AG04449 (cell line): ENCODE data around the gene KDM6A.
"Not testable (repeated sequence)": the region's sequence is repeated elsewhere in the genome, so short reads cannot be mapped to it uniquely, and the experiment has no call there.

Experiments
- CTCF ChIA-PET: fragments of 350-600 bp; formaldehyde crosslinking; extraction: SDS; loops from one replicate; lab custom pipeline; 2021; ENCODE audit warnings: antibody characterized with exemption; lab: Yijun Ruan, JAX
- POLR2A ChIA-PET: fragments of 400-600, 350-600 bp; formaldehyde crosslinking; extraction: SDS; loops from one replicate; lab custom pipeline; 2020; ENCODE audit warnings: antibody characterized with exemption, inconsistent platforms; lab: Yijun Ruan, JAX
- DNase-seq: peaks from one replicate; pipeline ENCODE4 v3.0.0-alpha.2; 2010; ENCODE audit warnings: low read depth, low spot score
- H3K4me3 ChIP-seq: 2 replicates; pipeline ENCODE4 v1.5.1; 2011; ENCODE audit warnings: low read depth, mild to moderate bottlenecking, control low read depth, low read length
- CTCF ChIP-seq: IDR thresholded peaks from one replicate; pipeline ENCODE4 v1.5.1; 2011; ENCODE audit warnings: mild to moderate bottlenecking, moderate library complexity, low read length, control low read depth, inconsistent platforms; ENCODE audit not compliant: insufficient read depth; ENCODE audit errors: missing control alignments

KDM6A gene

GRCh38 chrX:44931441-44931973, 58.5 kb downstream of the KDM6A start:
- no peak overlapping the region for H3K4me3 ChIP-seq
- no peak for TF ChIP-seq CTCF
- POLR2A ChIA-PET: no interaction called here
- CTCF ChIA-PET: no interaction called here
- no peak for DNase-seq

DNA sequence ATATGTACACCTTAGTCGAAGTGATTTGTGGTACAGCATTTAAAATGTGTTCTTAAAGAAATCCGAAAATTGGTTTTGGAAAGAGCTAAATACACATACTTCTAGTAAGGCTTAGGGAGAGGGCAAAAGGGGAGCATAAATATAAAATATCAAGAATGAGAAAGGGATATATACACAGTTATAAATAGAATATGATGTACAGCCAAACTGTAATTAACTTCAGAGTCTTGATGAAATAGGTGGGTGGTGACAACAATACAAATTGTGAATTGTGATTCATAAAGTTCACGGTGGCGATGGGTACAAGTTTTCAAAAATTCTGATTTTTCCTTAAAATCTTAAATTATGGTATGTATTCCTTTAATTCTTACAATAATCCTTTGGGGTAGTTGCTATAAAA, 62.2 kb downstream of the KDM6A start:
- ChIA-PET CTCF (no interaction called here), POLR2A (no interaction called here)
- no peak for DNase-seq
- no peak for TF ChIP-seq CTCF
- no peak overlapping the region for H3K4me3 ChIP-seq

- POLR2A ChIA-PET: no interaction called here
- H3K4me3 ChIP-seq: no peak overlapping the region
- CTCF ChIA-PET: no interaction called here
- TF ChIP-seq CTCF: no peak
- no peak for DNase-seq
These were observed 62.7 kb downstream of the KDM6A start for GRCh38 chrX:44935640-44936039.

- ChIA-PET POLR2A (no interaction called here), CTCF (no interaction called here)
- H3K4me3 ChIP-seq: no peak overlapping the region
- TF ChIP-seq CTCF: no peak
- no peak for DNase-seq
These were observed 64.6 kb downstream of the KDM6A start for GRCh38 chrX:44937606-44938005.

DNA sequence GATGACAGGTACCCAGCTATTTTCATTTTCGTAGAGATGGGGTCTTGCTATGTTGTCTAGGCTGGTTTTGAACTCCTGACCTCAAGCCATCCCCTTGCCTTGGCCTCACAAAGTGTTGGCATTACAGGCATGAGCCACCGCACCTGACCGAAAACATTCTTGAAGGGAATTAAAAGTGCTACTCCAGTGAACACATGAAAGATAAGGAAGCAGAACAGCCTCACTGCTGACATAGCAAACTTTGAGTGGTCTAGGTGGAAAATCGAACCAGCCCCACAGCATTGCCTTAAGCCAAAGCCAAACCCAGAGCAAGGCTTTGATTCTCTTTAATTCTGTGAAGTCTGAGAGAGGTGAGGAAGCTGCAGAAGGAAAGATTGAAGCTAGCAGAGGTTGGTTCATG, 65.1 kb downstream of the KDM6A start:
- CTCF ChIA-PET: no interaction called here
- H3K4me3 ChIP-seq: no peak overlapping the region
- POLR2A ChIA-PET: no interaction called here
- no peak for DNase-seq
- TF ChIP-seq CTCF: no peak

GRCh38 chrX:44940541-44940940, 67.6 kb downstream of the KDM6A start:
- POLR2A ChIA-PET: not testable (repeated sequence)
- CTCF ChIA-PET: interaction anchor here (0.7 kb wide), 1 partner anchor 10 kb away, joined by 3 read pairs; no protein-coding TSS in a partner anchor

DNA sequence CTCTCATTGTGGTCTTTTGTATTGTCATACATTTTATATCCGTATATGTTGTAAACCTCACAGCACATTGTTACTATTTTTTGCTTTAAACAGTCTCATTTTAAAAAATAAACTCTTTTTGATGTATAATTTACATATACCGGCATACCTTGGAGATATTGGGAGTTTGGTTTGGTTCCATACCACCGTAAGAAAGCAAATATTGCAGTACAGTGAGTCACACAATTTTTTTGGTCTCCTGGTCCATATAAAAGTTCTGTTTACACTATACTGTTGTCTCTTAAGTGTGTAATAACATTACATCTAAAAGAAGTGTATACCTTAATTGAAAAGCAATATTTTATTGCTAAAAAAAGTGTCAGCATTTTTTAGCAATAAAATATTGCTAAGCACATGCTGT, 70.0 kb downstream of the KDM6A start:
- POLR2A ChIA-PET: no interaction called here

More at GRCh38 chrX:44940541-44940940, 67.6 kb downstream of the KDM6A start:
- not testable (repeated sequence) for DNase-seq, H3K4me3 ChIP-seq

More for the DNA sequence above, 70.0 kb downstream of the KDM6A start:
- CTCF ChIA-PET: no interaction called here
- no peak for TF ChIP-seq CTCF
- DNase-seq: no peak
- H3K4me3 ChIP-seq: no peak overlapping the region
